HepG2 (cell line): ENCODE measurements around the gene PCBP4. TPM values are rescaled to one million over a fixed set of nuclear protein-coding genes. Genes with fewer than 3 reads are reported as not detected.

ENCODE experiments used
- ATAC-seq: fragments of 200-7000 bp; cut with Tn5 transposase; 3 replicates; pipeline ENCODE4 v1.9.1; 2020; ENCODE audit warnings: mild to moderate bottlenecking, moderate library complexity
- BruUV-seq: library from RNA; stranded (reverse); fragments of 400-500 nt; replicated peaks from 2 replicates; lab custom pipeline; 2021; lab: Mats Ljungman, UMichigan
- CTCF ChIA-PET: fragments of 300-600 bp; formaldehyde crosslinking; extraction: SDS; loops from one replicate; lab custom pipeline; 2021; ENCODE audit warnings: low total read pairs, inconsistent platforms, low intra/inter-chr PET ratio; lab: Yijun Ruan, JAX
- POLR2A ChIA-PET: fragments of 350-600 bp; sonication (Branson Sonifier 250); formaldehyde crosslinking; loops from one replicate; lab custom pipeline; 2020; ENCODE audit warnings: antibody characterized with exemption, inconsistent platforms; lab: Yijun Ruan, JAX
- DNase-seq: peaks from one replicate; pipeline ENCODE4 v3.0.0-alpha.2; 2015; ENCODE audit warnings: low spot score
- FAIRE-seq: peaks from 3 replicates; lab custom pipeline; 2011; peaks lifted over from hg19 to GRCh38; lab: Jason Lieb, UNC
- H2AFZ ChIP-seq: one replicate; pipeline ENCODE4 v1.6.1; 2011; ENCODE audit warnings: low read length, inconsistent platforms
- H3K27ac ChIP-seq: fragments of 300-600 bp; 3 replicates; pipeline ENCODE4 v1.8.0; 2011; ENCODE audit warnings: mixed run types, mild to moderate bottlenecking, mixed read lengths, low read length, inconsistent platforms; ENCODE audit not compliant: insufficient read depth; ENCODE audit errors: extremely low read length
- H3K27me3 ChIP-seq, 2 experiments: fragments of 200-600 bp in 1 of 2; 2 replicates in 1 of 2; 3 replicates in 1 of 2; pipeline versions ENCODE4 v1.6.0 to v1.8.0; 2011; ENCODE audit warnings: low read length in 2 of 2, mild to moderate bottlenecking in 2 of 2, moderate library complexity in 2 of 2, inconsistent platforms in 1 of 2; ENCODE audit not compliant: insufficient read depth in 2 of 2, control insufficient read depth in 1 of 2
- H3K36me3 ChIP-seq, 2 experiments: fragments of 200-600 bp in 1 of 2; replicated peaks in 1 of 2; 2 replicates in 1 of 2; 3 replicates in 1 of 2; pipeline versions ENCODE4 v1.5.1 to v1.8.0; 2011; ENCODE audit warnings: low read length in 2 of 2, inconsistent platforms in 1 of 2; ENCODE audit not compliant: insufficient read depth in 2 of 2, control insufficient read depth in 1 of 2
- H3K4me1 ChIP-seq: 2 replicates; pipeline ENCODE4 v1.5.1; 2012; ENCODE audit warnings: low read length, inconsistent platforms; ENCODE audit not compliant: insufficient read depth
- H3K4me2 ChIP-seq: 2 replicates; pipeline ENCODE4 v1.6.0; 2011; ENCODE audit warnings: low read depth, low read length, inconsistent platforms
- H3K4me3 ChIP-seq, 3 experiments: fragments of 200-600 bp in 1 of 3; sonication (generic), shearing (Covaris generic) in 1 of 3; replicated peaks in 1 of 3; 2 replicates each; pipeline ENCODE4 v1.5.1; 2011 to 2016; ENCODE audit warnings: low read length in 3 of 3, inconsistent platforms in 2 of 3, low read depth in 2 of 3, mild to moderate bottlenecking in 2 of 3, control low read depth in 1 of 3, mixed read lengths in 1 of 3; ENCODE audit not compliant: insufficient read depth in 1 of 3
- H3K79me2 ChIP-seq: one replicate; pipeline ENCODE4 v1.6.1; 2011; ENCODE audit warnings: low read length, inconsistent platforms; ENCODE audit not compliant: insufficient read depth
- H3K9ac ChIP-seq: 2 replicates; pipeline ENCODE4 v1.6.0; 2011; ENCODE audit warnings: mild to moderate bottlenecking, low read depth, low read length, inconsistent platforms; ENCODE audit not compliant: insufficient read depth
- H3K9me3 ChIP-seq: 2 replicates; pipeline ENCODE4 v1.5.1; 2012; ENCODE audit warnings: mild to moderate bottlenecking, low read length
- H4K20me1 ChIP-seq: 2 replicates; pipeline ENCODE4 v1.6.0; 2011; ENCODE audit warnings: inconsistent platforms, mild to moderate bottlenecking, low read length, moderate library complexity; ENCODE audit not compliant: insufficient read depth
- CBFB ChIP-seq: sonication (generic); formaldehyde crosslinking; IDR thresholded peaks from 2 replicates; pipeline ENCODE4 v1.4.0; 2020; ENCODE audit warnings: missing genetic modification reagents
- CENPBD1 ChIP-seq: sonication (generic); formaldehyde crosslinking; IDR thresholded peaks from 2 replicates; pipeline ENCODE4 v1.8.0; 2022; ENCODE audit warnings: missing genetic modification reagents, low read depth, mild to moderate bottlenecking, borderline replicate concordance
- FOXP4 ChIP-seq: sonication (generic); formaldehyde crosslinking; IDR thresholded peaks from 2 replicates; pipeline ENCODE4 v1.4.0; 2020; ENCODE audit warnings: missing genetic modification reagents
- HMG20A ChIP-seq: IDR thresholded peaks from 2 replicates; pipeline ENCODE4 v1.6.1; 2016; ENCODE audit warnings: borderline replicate concordance
- HNRNPL ChIP-seq: fragments of 200-400 bp; formaldehyde crosslinking; IDR thresholded peaks from 2 replicates; pipeline ENCODE4 v1.6.1; 2017; ENCODE audit warnings: mild to moderate bottlenecking, low read depth, low read length
- MXD4 ChIP-seq: IDR thresholded peaks from 2 replicates; pipeline ENCODE4 v1.6.1; 2016; ENCODE audit warnings: mild to moderate bottlenecking, missing biosample characterization, missing genetic modification reagents
- SKIL ChIP-seq: sonication (generic); formaldehyde crosslinking; IDR thresholded peaks from 2 replicates; pipeline ENCODE4 v1.8.0; 2022; ENCODE audit warnings: missing genetic modification reagents, mild to moderate bottlenecking, moderate library complexity, borderline replicate concordance
- TAF15 ChIP-seq: fragments of 200-400 bp; formaldehyde crosslinking; IDR thresholded peaks from one replicate; pipeline ENCODE4 v1.6.1; 2018; ENCODE audit warnings: mild to moderate bottlenecking, low read depth, low read length; ENCODE audit not compliant: poor library complexity, severe bottlenecking
- U2AF2 ChIP-seq: fragments of 200-400 bp; formaldehyde crosslinking; IDR thresholded peaks from 2 replicates; pipeline ENCODE4 v1.6.1; 2017; ENCODE audit warnings: low read depth, mild to moderate bottlenecking, low read length
- ZBED4 ChIP-seq: sonication (generic); formaldehyde crosslinking; IDR thresholded peaks from 2 replicates; pipeline ENCODE4 v1.4.0; 2020; ENCODE audit warnings: missing genetic modification reagents, borderline replicate concordance
- ZBTB1 ChIP-seq: sonication (generic); formaldehyde crosslinking; IDR thresholded peaks from 2 replicates; pipeline ENCODE4 v1.4.0; 2020; ENCODE audit warnings: missing genetic modification reagents, borderline replicate concordance
- ZNF543 ChIP-seq: sonication (generic); formaldehyde crosslinking; IDR thresholded peaks from 2 replicates; pipeline ENCODE4 v1.4.0; 2020; ENCODE audit warnings: mild to moderate bottlenecking, missing genetic modification reagents
- ZNF552 ChIP-seq: sonication (generic); formaldehyde crosslinking; IDR thresholded peaks from 2 replicates; pipeline ENCODE4 v1.9.0; 2022; ENCODE audit warnings: missing genetic modification reagents, mild to moderate bottlenecking, borderline replicate concordance
- WGBS: methylation state at CpG from one replicate; pipeline ENCODE4 v1.1.6; 2017; ENCODE audit warnings: low lambda C conversion rate; 5-methylcytosine and 5-hydroxymethylcytosine counted together
- in situ Hi-C: cut with HindIII; loops from 2 replicates; pipeline ENCODE4 v1.10.0; 2017; ENCODE audit warnings: low pct_unique_long_range_greater_than_20kb; ENCODE audit not compliant: extremely low pct_ligation_motif_present
- intact Hi-C: fragments of 100-400 bp; cut with micrococcal nuclease; formaldehyde crosslinking; loops from one replicate; pipeline ENCODE4 v1.10.0; 2022; ENCODE audit not compliant: unreplicated experiment
- polyA plus RNA-seq, 8 experiments: library from polyadenylated mRNA; depleted of rRNA in 3 of 8; stranded (reverse) in 7 of 8; unstranded in 1 of 8; fragments of >200 nt; fragmentation: Illumina TruSeq in 4 of 8; extraction: Trizol in 4 of 8; gene quantifications; 2 replicates each; pipeline versions ENCODE4 v1.2.1 to v1.2.3, GENCODE V29; 2011 to 2016; ENCODE audit warnings: low read depth in 4 of 8, missing spikeins in 1 of 8, mixed read lengths in 1 of 8; ENCODE audit not compliant: insufficient read depth in 1 of 8
- total RNA-seq, 5 experiments: library from RNA; depleted of rRNA; stranded (reverse); fragments of >200 nt; fragmentation: Illumina TruSeq; extraction: Trizol; gene quantifications; 2 replicates each; pipeline ENCODE4 v1.2.3, GENCODE V29; 2016; ENCODE audit warnings: low read depth in 1 of 5

PCBP4 gene
- total and polyA plus RNA-seq, 2 of the 13 experiments (the other 11 are each of a cell fraction or from before 2014, with no cell fraction given), result 36.8 to 51.3 TPM

GRCh38 chr3:51927061-51927977 lies 39.9 kb downstream of the PCBP4 start (continued):
- TF ChIP-seq FOXP4 (CRISPR knock-in tag), result no peak
- no peak for TF ChIP-seq CBFB
- TF ChIP-seq CENPBD1, result no peak
- TF ChIP-seq, all 625 proteins: peak for 0

GRCh38 chr3:51921081-51921578 lies 46.1 kb downstream of the PCBP4 start:
- Histone ChIP-seq H2AFZ (no peak overlapping the region), H3K27ac (no peak overlapping the region), H4K20me1 (no peaks in the 10 kb centered on the region), H3K36me3 (no peaks in the 10 kb centered on the region), H3K79me2 (no peaks in the 10 kb centered on the region), H3K9ac (no peak overlapping the region), H3K27me3 (peaks cover 0 to 1% of the 10 kb centered on the region in 2 experiments; a peak in 1 of 5 replicates), H3K4me3 (no peak overlapping the region), H3K9me3 (no peaks in the 10 kb centered on the region), H3K4me2 (no peak overlapping the region), H3K4me1 (no peaks in the 10 kb centered on the region)
- BruUV-seq, result no TSS peak
- intact Hi-C loops, result no loop called here
- ATAC-seq, result no peak
- ChIA-PET POLR2A (no interaction called here), CTCF (no interaction called here)
- in situ Hi-C loops, result no loop called here
- no peak for DNase-seq
- 56% methylated on average over 11 of the region's 11 CpGs for WGBS
- FAIRE-seq, result no peak
- TF ChIP-seq HNRNPL (no peak), TAF15 (no peak), HMG20A (no peak), U2AF2 (no peak), SKIL (CRISPR knock-in tag) (no peak), ZNF552 (no peak), ZNF543 (CRISPR knock-in tag) (no peak), ZBTB1 (CRISPR knock-in tag) (no peak), ZBED4 (CRISPR knock-in tag) (no peak), MXD4 (CRISPR knock-in tag) (no peak)
